HG02763 (cell line): Measurements from ENCODE around the gene KANSL1.

Source experiments
- ATAC-seq: cut with Tn5 transposase; IDR thresholded peaks from one replicate; pipeline ENCODE4 v1.9.1; 2021; ENCODE audit warnings: mild to moderate bottlenecking, moderate library complexity; ENCODE audit not compliant: unreplicated experiment

KANSL1 gene

DNA sequence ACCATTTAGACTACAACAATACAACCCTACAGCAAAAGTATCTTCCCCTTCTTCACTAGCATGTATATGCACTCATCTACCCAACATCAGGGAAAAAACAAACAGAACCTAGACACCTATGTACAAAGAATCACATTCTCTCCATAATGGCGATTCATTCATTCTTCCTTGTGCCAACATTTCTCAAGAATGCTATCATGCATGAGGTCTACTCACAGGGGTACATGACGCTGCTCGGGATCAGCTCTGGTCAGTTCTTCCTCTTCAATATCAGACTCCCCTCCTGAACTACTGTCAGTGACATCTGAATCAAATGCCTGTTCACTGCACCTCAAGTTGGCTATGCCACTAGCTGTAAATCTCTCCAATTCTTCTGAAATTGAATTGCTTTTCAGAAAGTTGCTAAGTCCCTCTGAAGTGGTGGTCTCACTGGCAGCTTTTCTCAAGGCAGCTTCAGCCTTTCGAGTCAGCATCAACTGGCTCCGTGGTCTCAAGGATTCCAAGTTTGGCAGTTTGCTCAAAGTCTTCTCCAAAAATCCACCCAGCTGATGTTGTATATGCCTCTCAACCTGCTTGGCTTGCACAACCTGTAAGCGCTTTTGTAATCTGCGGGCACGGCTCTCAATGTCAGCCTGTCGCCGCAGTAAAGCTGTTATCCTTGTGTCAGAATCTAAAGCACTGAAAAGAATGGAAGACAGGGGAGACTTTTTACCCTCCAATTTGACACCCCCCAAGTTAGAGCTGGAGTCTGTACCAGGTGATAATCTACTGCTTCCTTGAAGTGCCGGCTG lies 22.4 kb downstream of the KANSL1 start:
- ATAC-seq = no peak

DNA sequence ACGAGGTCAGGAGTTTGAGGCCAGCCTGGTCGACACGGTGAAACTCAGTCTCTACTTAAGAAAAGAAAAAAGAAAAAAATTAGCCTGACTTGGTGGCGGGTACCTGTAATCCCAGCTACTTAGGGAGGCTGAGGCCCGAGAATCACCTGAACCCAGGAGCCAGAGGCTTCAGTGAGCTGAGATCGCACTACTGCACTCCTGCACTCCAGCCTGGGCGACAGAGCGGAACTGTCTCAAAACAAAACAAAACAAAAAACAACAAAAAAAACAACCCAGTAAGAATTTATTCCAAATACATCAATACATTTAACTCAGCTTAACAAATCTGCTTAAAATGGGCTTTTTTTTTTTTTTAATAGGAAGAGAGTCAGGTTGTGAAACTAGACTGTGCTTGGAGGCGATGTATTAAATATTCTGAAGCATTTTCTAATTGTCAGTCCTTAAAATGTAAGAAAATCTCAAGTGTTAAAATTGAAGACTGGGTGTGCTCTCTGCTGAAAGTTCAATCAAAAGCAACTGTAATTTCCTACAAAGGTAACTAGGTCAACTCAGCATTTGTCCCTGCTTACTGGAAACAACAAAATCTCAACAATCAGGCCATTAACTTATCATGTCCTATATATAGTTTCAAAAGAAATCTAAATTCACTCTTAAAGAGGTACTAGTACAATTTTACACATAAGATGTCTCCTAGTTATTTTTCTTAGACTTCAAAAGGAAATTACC lies 23.2 kb downstream of the KANSL1 start:
- no peak for ATAC-seq

DNA sequence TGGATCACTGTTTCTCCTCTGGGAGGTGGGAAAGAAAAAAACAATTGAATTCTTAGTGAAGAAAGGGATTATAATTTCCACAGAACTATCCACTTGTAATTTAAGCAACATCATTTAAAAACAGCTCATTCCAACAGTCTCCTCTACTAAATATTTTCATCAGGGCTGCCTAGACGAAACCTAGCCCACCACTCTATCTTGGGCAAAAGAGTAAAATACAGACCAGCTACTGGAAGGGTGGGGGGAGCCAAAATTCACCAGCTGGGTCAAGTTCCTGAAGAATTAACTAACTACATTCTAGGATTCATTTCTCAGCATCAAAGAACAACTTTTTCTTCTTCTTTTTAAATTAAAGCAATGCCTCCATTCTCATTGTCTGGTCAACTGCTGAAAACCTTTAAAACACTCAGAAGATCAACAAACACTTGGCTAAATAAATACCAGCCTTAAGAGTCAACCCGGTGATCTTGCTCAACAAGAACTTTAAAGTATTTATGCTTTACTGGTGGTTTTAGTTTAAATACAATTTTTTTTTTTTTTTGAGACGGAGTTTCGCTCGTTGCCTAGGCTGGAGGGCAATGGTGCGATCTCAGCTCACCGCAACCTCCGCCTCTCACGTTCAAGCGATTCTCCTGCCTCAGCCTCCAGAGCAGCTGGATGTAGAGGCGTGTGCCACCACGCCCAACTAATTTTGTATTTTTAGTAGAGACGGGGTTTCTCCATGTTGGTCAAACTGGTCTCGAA lies 25.2 kb downstream of the KANSL1 start:
- no peak for ATAC-seq

DNA sequence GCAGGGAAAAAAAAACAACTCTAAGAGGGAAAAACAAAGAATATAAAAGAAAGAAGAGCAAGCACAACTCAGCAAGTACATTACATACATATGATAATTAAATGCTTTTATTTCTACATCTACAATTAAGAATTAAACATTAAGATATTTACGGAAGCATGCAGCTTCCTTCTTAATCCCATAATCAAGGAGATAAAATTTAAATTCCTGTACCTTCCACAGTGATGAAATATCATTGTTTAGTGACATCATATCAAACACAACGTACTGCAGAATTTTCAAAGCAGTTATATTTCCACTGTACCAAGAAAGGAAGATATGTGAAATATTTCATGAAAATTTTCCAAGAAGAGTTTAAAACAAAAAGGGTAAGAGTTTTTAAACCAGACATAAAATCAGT lies 26.0 kb downstream of the KANSL1 start:
- no peak for ATAC-seq

GRCh38 chr17:46166692-46167249 lies 26.5 kb downstream of the KANSL1 start:
- no peak for ATAC-seq

DNA sequence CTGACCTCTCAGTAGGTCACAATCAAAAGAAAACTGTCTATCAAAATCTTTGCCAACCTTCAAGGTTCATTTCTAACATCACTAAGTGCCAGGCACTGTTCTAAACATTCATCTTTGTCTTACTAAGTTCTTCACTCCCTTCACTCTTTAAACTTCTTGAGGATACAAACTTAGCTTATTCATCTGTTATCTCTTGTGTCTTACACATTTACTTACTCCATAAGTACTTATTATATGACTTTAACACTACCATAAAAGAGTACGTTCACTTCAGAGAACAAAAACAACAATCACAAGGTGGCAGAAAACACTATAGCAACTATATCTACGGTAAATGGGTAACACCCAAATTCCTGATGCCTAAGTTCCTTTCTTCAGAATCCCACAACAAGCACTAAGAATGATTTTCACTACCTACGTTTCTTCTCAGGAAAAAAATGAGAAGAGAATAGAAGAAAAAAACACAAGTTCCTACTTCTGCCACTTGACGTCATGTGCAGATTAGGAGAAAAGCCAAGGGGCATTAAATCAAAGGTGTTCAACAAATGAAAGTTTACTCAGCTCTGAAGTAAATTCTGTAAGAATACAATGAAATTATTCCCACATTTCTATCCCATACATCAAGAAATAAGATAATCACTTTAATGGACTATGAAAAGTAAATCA lies 29.2 kb downstream of the KANSL1 start:
- no peak for ATAC-seq

- ATAC-seq = no peak
Measured at GRCh38 chr17:46163316-46163715, 29.9 kb downstream of the KANSL1 start.

DNA sequence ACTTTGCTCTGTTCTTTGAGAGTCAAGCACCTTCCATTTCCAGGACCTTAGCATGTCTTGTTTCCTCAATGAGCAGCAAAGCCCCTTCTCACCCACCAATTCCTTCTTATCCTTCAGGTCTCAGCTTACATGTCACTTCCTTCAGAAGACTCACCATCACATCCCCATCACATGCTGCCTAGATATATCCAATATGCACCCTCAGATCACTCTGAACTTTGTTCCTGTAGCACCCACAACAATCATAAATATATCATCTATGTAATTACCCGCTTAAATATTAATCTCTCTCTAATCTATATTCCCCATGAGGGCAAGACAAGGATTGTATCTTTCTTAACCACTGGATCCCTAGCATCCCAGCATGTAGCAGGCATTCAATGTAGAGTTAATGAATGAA lies 30.4 kb downstream of the KANSL1 start:
- no peak for ATAC-seq

- ATAC-seq = no peak
Measured at GRCh38 chr17:46160169-46160568, 33.1 kb downstream of the KANSL1 start.

DNA sequence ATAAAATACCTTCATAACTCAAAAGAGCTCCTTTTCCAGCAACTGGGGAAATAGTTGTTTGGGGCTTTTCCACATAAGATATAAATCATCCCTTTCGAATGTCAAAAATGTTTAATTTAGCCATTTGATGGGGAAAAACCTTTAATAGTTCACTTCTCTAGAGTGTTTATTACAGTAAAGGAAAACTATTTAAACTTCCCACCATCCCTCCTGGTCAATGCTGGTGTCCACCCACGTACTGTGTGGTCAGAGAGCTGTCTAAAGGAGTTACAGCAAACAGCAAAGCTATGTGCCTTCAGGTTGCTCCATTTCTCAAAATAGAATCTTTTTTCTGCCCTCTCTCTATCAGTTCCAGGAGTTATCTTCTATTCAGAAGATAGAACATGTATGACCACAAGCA lies 33.5 kb downstream of the KANSL1 start:
- ATAC-seq = no peak

DNA sequence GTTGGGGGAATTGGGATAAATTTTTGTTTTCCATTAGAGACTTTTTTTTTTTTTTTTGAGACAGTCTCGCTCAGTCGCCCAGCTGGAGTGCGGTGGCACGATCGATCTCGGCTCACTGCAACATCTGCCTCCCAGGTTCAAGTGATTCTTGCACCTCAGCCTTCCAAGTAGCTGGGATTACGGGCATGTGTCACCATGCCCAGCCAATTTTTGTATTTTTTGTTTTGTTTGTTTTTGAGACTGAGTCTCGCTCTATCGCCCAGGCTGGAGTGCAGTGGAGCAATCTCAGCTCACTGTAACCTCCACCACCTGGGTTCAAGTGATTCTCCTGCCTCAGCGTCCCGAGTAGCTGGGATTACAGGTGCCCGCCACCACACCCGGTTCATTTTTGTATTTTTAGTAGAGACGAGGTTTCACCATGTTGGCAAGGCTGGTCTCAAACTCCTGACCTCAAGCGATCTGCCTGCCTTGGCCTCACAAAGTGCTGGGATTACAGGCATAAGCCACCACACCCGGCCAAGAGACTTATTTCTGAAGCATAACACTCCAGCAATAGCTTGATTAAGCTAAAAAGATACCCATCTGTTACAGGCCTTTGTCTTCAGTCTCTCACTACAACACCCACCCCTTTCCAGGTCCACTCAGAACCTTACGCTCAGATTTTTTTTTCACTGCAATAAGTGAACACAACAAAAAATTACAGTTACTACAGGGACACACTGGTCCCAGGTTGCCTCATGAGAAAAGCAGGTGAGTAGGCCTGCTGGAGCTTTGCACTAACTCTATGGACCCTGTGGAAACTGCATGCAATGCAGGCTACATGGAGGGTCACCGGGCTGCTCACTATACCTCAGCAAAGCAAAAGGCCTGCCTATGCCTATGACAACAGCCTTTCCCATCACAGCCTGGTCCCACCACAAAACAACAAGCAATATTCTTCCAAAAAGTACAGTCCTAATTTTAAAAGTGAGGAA lies 34.6 kb downstream of the KANSL1 start:
- ATAC-seq = no peak

- no peak for ATAC-seq
Measured at GRCh38 chr17:46157443-46158062, 35.7 kb downstream of the KANSL1 start.

DNA sequence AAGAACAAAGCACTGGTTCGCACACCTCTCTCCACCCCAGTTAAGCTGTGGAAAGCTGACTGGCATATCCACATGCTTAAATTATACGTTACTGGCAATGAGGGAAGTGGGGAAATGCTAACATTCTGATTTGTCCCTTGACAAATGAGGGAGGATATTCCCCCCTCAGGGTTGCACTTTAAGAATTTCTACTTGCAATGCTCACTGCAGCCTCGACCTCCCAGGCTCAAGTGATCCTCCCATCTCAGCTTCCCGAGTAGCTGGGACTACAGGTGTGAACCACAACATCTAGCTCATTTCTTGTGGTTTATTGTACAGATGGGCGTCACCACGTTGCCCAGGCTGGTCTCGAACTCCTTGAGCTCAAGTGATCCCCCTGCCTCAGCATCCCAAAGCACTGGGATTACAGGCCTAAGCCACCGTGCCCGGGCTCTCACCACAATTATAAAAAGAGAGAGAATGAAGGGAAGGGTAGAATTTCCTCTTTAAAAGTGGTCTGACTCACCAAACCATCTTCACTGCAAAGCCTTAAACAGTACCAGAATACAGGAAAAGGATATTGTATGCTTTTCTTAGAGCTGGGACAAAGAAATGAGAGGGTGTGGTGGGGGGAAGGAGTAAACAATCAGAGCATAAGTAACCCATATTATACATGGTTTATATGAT lies 38.9 kb downstream of the KANSL1 start:
- no peak for ATAC-seq

- ATAC-seq = no peak
Measured at GRCh38 chr17:46152423-46152822, 40.8 kb downstream of the KANSL1 start.

DNA sequence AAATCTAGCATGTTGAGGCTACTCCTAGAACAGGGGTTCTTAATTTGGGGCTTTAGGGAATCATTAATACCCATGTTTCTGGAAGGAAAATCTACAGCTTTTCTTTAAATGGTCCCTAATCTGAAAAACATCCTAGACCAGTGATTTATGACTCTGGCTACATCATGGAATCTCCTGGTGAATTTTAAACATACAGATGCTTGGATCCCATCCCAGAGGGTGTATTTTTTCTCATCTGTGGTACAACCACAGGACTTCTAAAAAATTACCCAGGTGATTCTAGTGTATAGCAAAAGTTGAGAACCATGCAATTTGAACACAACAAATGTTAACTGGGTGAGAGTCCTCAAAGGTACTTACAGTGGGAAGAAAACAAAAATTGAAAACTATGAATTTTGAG lies 41.5 kb downstream of the KANSL1 start:
- no peak for ATAC-seq

DNA sequence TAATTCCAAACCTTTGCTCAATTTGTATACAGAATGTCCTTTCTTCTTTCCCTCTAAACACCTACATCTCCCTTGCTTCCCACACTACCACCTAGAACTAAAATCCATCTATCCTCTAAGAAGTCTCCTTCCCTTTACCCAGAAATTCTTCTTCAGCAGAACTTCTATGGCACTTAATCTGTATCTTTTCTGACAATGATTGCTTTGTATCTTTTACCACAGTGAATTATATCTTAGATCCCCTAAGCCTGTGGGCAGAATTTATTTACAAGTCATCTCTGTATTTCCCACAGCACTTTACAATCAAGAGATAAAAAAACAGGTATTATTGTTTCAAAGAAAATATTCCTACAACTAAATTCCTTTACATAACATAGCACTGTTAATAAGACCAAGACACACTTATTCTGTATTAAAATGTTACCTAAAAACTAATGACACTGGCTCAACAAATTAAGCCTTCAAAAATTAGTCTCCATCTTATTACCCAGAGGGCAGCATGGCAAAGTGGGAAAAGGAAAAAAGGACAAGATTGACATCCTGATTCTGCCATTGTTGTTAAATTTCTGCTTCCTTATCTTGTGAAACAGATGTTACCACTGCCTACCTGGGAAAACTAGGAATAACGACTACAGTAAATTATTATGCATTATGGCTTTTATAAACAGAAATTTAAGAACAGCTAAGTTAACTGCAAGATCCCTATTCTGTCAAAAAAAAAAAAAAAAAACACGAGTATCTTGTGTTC lies 42.8 kb downstream of the KANSL1 start:
- ATAC-seq = no peak

DNA sequence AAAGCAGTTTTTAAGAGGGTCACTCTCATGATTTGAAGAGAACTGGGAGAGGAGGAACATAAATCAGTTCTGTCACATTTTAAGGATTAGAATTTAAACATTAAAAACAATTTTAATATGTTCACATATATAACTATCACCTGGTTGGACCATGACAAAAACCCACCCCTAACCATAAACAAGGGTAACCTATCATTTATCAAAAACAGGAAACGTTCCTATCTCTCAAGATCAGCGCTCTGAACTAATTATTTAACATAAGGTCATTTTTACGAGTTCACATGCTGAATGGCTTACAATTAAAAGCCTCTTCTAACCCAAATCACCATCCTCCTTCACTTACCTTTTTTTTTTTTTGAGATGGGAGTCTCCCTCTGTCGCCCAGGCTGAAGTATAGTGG lies 45.0 kb downstream of the KANSL1 start:
- ATAC-seq = no peak

- no peak for ATAC-seq
Measured at GRCh38 chr17:46147296-46147695, 45.9 kb downstream of the KANSL1 start.
